DOHH2 (cell line): Measurements from ENCODE around the gene ANKRD65.

Source experiments
- H3F3A ChIP-seq: fragments of 200-600 bp; sonication (generic), shearing (Covaris generic); 2 replicates; pipeline ENCODE4 v1.6.0; 2016; ENCODE audit warnings: antibody characterized with exemption, mild to moderate bottlenecking; ENCODE audit not compliant: control insufficient read depth, insufficient read depth
- H3K27ac ChIP-seq: fragments of 200-600 bp; sonication (generic); 2 replicates; pipeline ENCODE4 v1.5.1; 2014; ENCODE audit warnings: low read depth, mild to moderate bottlenecking, low read length, moderate library complexity
- H3K27me3 ChIP-seq: fragments of 200-600 bp; sonication (generic); 2 replicates; pipeline ENCODE4 v1.6.1; 2014; ENCODE audit warnings: mild to moderate bottlenecking, low read length, mixed read lengths; ENCODE audit not compliant: control insufficient read depth
- H3K36me3 ChIP-seq: fragments of 200-600 bp; sonication (generic); 2 replicates; pipeline ENCODE4 v1.6.1; 2014; ENCODE audit warnings: mild to moderate bottlenecking, low read length, moderate library complexity, mixed read lengths; ENCODE audit not compliant: control insufficient read depth
- H3K4me1 ChIP-seq: fragments of 200-600 bp; sonication (generic); 2 replicates; pipeline ENCODE4 v1.6.1; 2014; ENCODE audit warnings: mild to moderate bottlenecking, low read length, mixed read lengths; ENCODE audit not compliant: control insufficient read depth
- H3K4me2 ChIP-seq: fragments of 200-600 bp; sonication (generic); 2 replicates; pipeline ENCODE4 v1.6.0; 2014; ENCODE audit warnings: mild to moderate bottlenecking, low read length, moderate library complexity
- H3K4me3 ChIP-seq: fragments of 200-600 bp; sonication (generic); 2 replicates; pipeline ENCODE4 v1.5.1; 2014; ENCODE audit warnings: mild to moderate bottlenecking, low read length, mixed read lengths
- H3K79me2 ChIP-seq: fragments of 200-600 bp; sonication (generic); 2 replicates; pipeline ENCODE4 v1.6.1; 2014; ENCODE audit warnings: mild to moderate bottlenecking, low read length, mixed read lengths; ENCODE audit not compliant: control insufficient read depth
- H3K9me2 ChIP-seq: fragments of 200-600 bp; sonication (generic); replicated peaks from 2 replicates; pipeline ENCODE4 v1.6.1; 2014; ENCODE audit warnings: mild to moderate bottlenecking, low read length, mixed read lengths; ENCODE audit not compliant: control insufficient read depth
- H3K9me3 ChIP-seq: fragments of 200-600 bp; sonication (generic); 2 replicates; pipeline ENCODE4 v1.6.1; 2014; ENCODE audit warnings: antibody characterized with exemption, low read length, mixed read lengths; ENCODE audit not compliant: control insufficient read depth, insufficient read depth
- H4K20me1 ChIP-seq: fragments of 200-600 bp; sonication (generic); 2 replicates; pipeline ENCODE4 v1.6.0; 2014; ENCODE audit warnings: low read depth, mild to moderate bottlenecking, antibody characterized with exemption, low read length, moderate library complexity; ENCODE audit not compliant: control insufficient read depth, insufficient read depth
- CTCF ChIP-seq: fragments of 200-600 bp; sonication (generic); IDR thresholded peaks from one replicate; pipeline ENCODE4 v1.5.1; 2014; ENCODE audit warnings: antibody characterized with exemption, mild to moderate bottlenecking, low read depth, low read length; ENCODE audit not compliant: poor library complexity, severe bottlenecking
- EZH2phosphoT487 ChIP-seq: fragments of 200-600 bp; sonication (generic); IDR thresholded peaks from 2 replicates; pipeline ENCODE4 v1.6.1; 2017; ENCODE audit warnings: borderline replicate concordance, mild to moderate bottlenecking, antibody characterized with exemption, low read length, moderate library complexity, mixed read lengths

ANKRD65 gene

GRCh38 chr1:1391225-1391624, 29.9 kb downstream of the ANKRD65 start:
- no peak overlapping the region for H3K27ac ChIP-seq
- no peaks in the 10 kb centered on the region for H3K9me3 ChIP-seq
- H3K36me3 ChIP-seq = peaks cover 97% of the 10 kb centered on the region
- TF ChIP-seq EZH2phosphoT487 = no peak
- peaks cover 3% of the 10 kb centered on the region for H4K20me1 ChIP-seq
- no peaks in the 10 kb centered on the region for H3F3A ChIP-seq
- peaks cover 44% of the 10 kb centered on the region for H3K79me2 ChIP-seq
- H3K9me2 ChIP-seq = no peaks in the 10 kb centered on the region
- H3K4me3 ChIP-seq = no peak overlapping the region
- H3K27me3 ChIP-seq = no peaks in the 10 kb centered on the region
- no peak overlapping the region for H3K4me2 ChIP-seq
- H3K4me1 ChIP-seq = no peaks in the 10 kb centered on the region

GRCh38 chr1:1390675-1391074, 30.4 kb downstream of the ANKRD65 start:
- no peaks in the 10 kb centered on the region for H3K9me3 ChIP-seq
- no peaks in the 10 kb centered on the region for H3F3A ChIP-seq
- H3K4me2 ChIP-seq = no peak overlapping the region
- no peak overlapping the region for H3K4me3 ChIP-seq
- H3K27ac ChIP-seq = no peak overlapping the region
- H3K4me1 ChIP-seq = no peaks in the 10 kb centered on the region
- TF ChIP-seq CTCF (no peak), EZH2phosphoT487 (no peak)
- H3K79me2 ChIP-seq = peaks cover 43% of the 10 kb centered on the region
- no peaks in the 10 kb centered on the region for H3K27me3 ChIP-seq
- no peaks in the 10 kb centered on the region for H3K9me2 ChIP-seq
- H3K36me3 ChIP-seq = peaks cover 97% of the 10 kb centered on the region
- peaks cover 3% of the 10 kb centered on the region for H4K20me1 ChIP-seq

- no peaks in the 10 kb centered on the region for H3K9me3 ChIP-seq
- H3K27ac ChIP-seq = no peak overlapping the region
- H3K4me3 ChIP-seq = no peak overlapping the region
- H3K36me3 ChIP-seq = peaks cover 72% of the 10 kb centered on the region
- H4K20me1 ChIP-seq = no peaks in the 10 kb centered on the region; the same call in 1 of the 2 replicates
- H3K79me2 ChIP-seq = peaks cover 22% of the 10 kb centered on the region
- no peak overlapping the region for H3K4me2 ChIP-seq
- no peaks in the 10 kb centered on the region for H3K27me3 ChIP-seq
- no peaks in the 10 kb centered on the region for H3K9me2 ChIP-seq
- TF ChIP-seq EZH2phosphoT487 (no peak), CTCF (no peak)
- H3K4me1 ChIP-seq = no peaks in the 10 kb centered on the region
- H3F3A ChIP-seq = no peaks in the 10 kb centered on the region
Observed at GRCh38 chr1:1388078-1388472, 33.0 kb downstream of the ANKRD65 start.

- no peaks in the 10 kb centered on the region for H3K4me1 ChIP-seq
- no peaks in the 10 kb centered on the region for H3K9me2 ChIP-seq
- no peak overlapping the region for H3K4me2 ChIP-seq
- TF ChIP-seq EZH2phosphoT487 (no peak), CTCF (no peak)
- H3K36me3 ChIP-seq = peaks cover 65% of the 10 kb centered on the region
- H3K9me3 ChIP-seq = no peaks in the 10 kb centered on the region
- H3K27ac ChIP-seq = no peak overlapping the region
- H3K4me3 ChIP-seq = no peak overlapping the region
- H3F3A ChIP-seq = no peaks in the 10 kb centered on the region
- no peaks in the 10 kb centered on the region; the same call in 1 of the 2 replicates for H4K20me1 ChIP-seq
- H3K27me3 ChIP-seq = no peaks in the 10 kb centered on the region
- peaks cover 23% of the 10 kb centered on the region for H3K79me2 ChIP-seq
Observed at GRCh38 chr1:1387098-1388077, 33.7 kb downstream of the ANKRD65 start.
